SK-N-SH treated with all-trans-retinoic acid at 6 μM for 48 hours (cell line): Measurements from ENCODE around the gene YARS2.

ENCODE experiments used
- ATAC-seq: fragments of 200-7000 bp; cut with Tn5 transposase; 3 replicates; pipeline ENCODE4 v1.9.1; 2020; ENCODE audit warnings: mild to moderate bottlenecking, moderate library complexity
- ARNTL ChIP-seq: fragments of 450-650 bp; formaldehyde crosslinking; IDR thresholded peaks from 2 replicates; pipeline ENCODE4 v1.5.0; 2020; ENCODE audit warnings: low read depth, mild to moderate bottlenecking, moderate library complexity, borderline replicate concordance
- BACH2 ChIP-seq: fragments of 250-450 bp; sonication (Bioruptor Pico); IDR thresholded peaks from 2 replicates; pipeline ENCODE4 v1.9.0; 2021; ENCODE audit warnings: mild to moderate bottlenecking, borderline replicate concordance
- CREB5 ChIP-seq: fragments of 250-450 bp; sonication (Bioruptor Pico); IDR thresholded peaks from 2 replicates; pipeline ENCODE4 v1.5.1; 2020; ENCODE audit warnings: low read depth, mild to moderate bottlenecking, moderate library complexity
- CSDC2 ChIP-seq: fragments of 250-450 bp; sonication (Bioruptor Pico); IDR thresholded peaks from 2 replicates; pipeline ENCODE4 v1.5.0; 2020; ENCODE audit warnings: mild to moderate bottlenecking, moderate library complexity
- CSRNP3 ChIP-seq: fragments of 250-450 bp; sonication (Bioruptor Pico); IDR thresholded peaks from 2 replicates; pipeline ENCODE4 v1.5.1; 2021; ENCODE audit warnings: mild to moderate bottlenecking, moderate library complexity
- ESRRG ChIP-seq: fragments of 250-450 bp; sonication (Bioruptor Pico); IDR thresholded peaks from 2 replicates; pipeline ENCODE4 v1.6.1; 2021; ENCODE audit warnings: mild to moderate bottlenecking
- GLIS3 ChIP-seq: fragments of 250-450 bp; sonication (Bioruptor Pico); IDR thresholded peaks from 2 replicates; pipeline ENCODE4 v1.5.0; 2020; ENCODE audit warnings: mild to moderate bottlenecking, moderate library complexity
- ISL1 ChIP-seq: fragments of 250-450 bp; sonication (Bioruptor Pico); IDR thresholded peaks from 2 replicates; pipeline ENCODE4 v2.1.2; 2022; ENCODE audit warnings: mild to moderate bottlenecking, moderate library complexity
- PATZ1 ChIP-seq: fragments of 250-450 bp; sonication (Bioruptor Pico); IDR thresholded peaks from 2 replicates; pipeline ENCODE4 v1.8.0; 2020; ENCODE audit warnings: mild to moderate bottlenecking, moderate library complexity, borderline replicate concordance
- POU6F1 ChIP-seq: fragments of 250-450 bp; sonication (Bioruptor Pico); IDR thresholded peaks from 2 replicates; pipeline ENCODE4 v1.8.0; 2021; ENCODE audit warnings: low read depth, mild to moderate bottlenecking, moderate library complexity, borderline replicate concordance
- PPARA ChIP-seq: fragments of 250-450 bp; sonication (Bioruptor Pico); IDR thresholded peaks from 2 replicates; pipeline ENCODE4 v1.5.0; 2020; ENCODE audit warnings: mild to moderate bottlenecking, borderline replicate concordance
- RARB ChIP-seq: fragments of 250-450 bp; sonication (Bioruptor Pico); IDR thresholded peaks from 2 replicates; pipeline ENCODE4 v1.8.0; 2021; ENCODE audit warnings: mild to moderate bottlenecking, moderate library complexity
- SNAI2 ChIP-seq: fragments of 250-450 bp; sonication (Bioruptor Pico); IDR thresholded peaks from 2 replicates; pipeline ENCODE4 v1.5.0; 2020; ENCODE audit warnings: mild to moderate bottlenecking, moderate library complexity
- TCF4 ChIP-seq: fragments of 250-450 bp; sonication (Bioruptor Pico); IDR thresholded peaks from 2 replicates; pipeline ENCODE4 v1.8.0; 2021; ENCODE audit warnings: mild to moderate bottlenecking, moderate library complexity, borderline replicate concordance
- TOX ChIP-seq: fragments of 250-450 bp; sonication (Bioruptor Pico); IDR thresholded peaks from 2 replicates; pipeline ENCODE4 v1.8.0; 2021; ENCODE audit warnings: mild to moderate bottlenecking, moderate library complexity, borderline replicate concordance
- TSHZ2 ChIP-seq: fragments of 250-450 bp; sonication (Bioruptor Pico); IDR thresholded peaks from 2 replicates; pipeline ENCODE4 v1.5.0; 2020; ENCODE audit warnings: mild to moderate bottlenecking, moderate library complexity
- ZC3H10 ChIP-seq: fragments of 250-450 bp; sonication (Bioruptor Pico); IDR thresholded peaks from 2 replicates; pipeline ENCODE4 v1.5.1; 2021; ENCODE audit warnings: mild to moderate bottlenecking, moderate library complexity
- ZFP3 ChIP-seq: fragments of 250-450 bp; sonication (Bioruptor Pico); IDR thresholded peaks from 2 replicates; pipeline ENCODE4 v1.5.0; 2020; ENCODE audit warnings: mild to moderate bottlenecking, moderate library complexity
- ZFP30 ChIP-seq: fragments of 450-650 bp; formaldehyde crosslinking; IDR thresholded peaks from 2 replicates; pipeline ENCODE4 v1.5.0; 2022; ENCODE audit warnings: mild to moderate bottlenecking, moderate library complexity
- ZNF565 ChIP-seq: fragments of 450-650 bp; formaldehyde crosslinking; conservative IDR thresholded peaks from 2 replicates; pipeline ENCODE4 v1.5.0; 2020; ENCODE audit warnings: low read depth, mild to moderate bottlenecking, moderate library complexity
- ZNF70 ChIP-seq: fragments of 450-650 bp; formaldehyde crosslinking; IDR thresholded peaks from 2 replicates; pipeline ENCODE4 v1.5.0; 2020; ENCODE audit warnings: mild to moderate bottlenecking, moderate library complexity
- ZNF8 ChIP-seq: fragments of 450-650 bp; formaldehyde crosslinking; IDR thresholded peaks from 2 replicates; pipeline ENCODE4 v1.5.0; 2020; ENCODE audit warnings: mild to moderate bottlenecking, moderate library complexity

The YARS2 gene

DNA sequence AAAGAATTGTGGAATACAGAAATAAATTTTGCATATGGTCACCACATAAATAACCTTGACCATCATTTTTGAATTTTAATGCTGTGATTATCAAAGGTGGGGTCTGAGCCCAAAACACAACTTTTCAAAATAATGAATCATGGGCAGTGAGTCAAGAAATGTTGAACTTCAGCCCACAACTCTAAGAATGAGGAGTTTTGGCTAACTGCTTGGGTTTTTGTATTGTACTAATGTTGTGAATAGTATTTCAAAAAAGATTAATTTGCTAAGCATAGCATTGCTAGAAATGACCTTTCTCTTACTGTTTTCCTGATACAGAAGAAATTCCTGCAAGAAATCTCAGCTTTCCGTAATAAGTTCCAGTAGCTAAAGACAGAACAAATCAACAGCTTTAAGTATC is 24.4 kb upstream of the YARS2 start:
- no peak for ATAC-seq
- TF ChIP-seq CSDC2 (CRISPR knock-in tag) = no peak
- TF ChIP-seq ISL1 (CRISPR knock-in tag) = no peak
- TF ChIP-seq ARNTL (CRISPR knock-in tag) = no peak
- TF ChIP-seq ZC3H10 (CRISPR knock-in tag) = no peak
- no peak for TF ChIP-seq ZFP3
- no peak for TF ChIP-seq CREB5 (CRISPR knock-in tag)
- TF ChIP-seq BACH2 (CRISPR knock-in tag) = no peak
- no peak for TF ChIP-seq GLIS3 (CRISPR knock-in tag)
- no peak for TF ChIP-seq CSRNP3
- no peak for TF ChIP-seq TCF4 (CRISPR knock-in tag)
- TF ChIP-seq RARB (CRISPR knock-in tag) = no peak
- TF ChIP-seq, all 23 proteins: peak for 0

DNA sequence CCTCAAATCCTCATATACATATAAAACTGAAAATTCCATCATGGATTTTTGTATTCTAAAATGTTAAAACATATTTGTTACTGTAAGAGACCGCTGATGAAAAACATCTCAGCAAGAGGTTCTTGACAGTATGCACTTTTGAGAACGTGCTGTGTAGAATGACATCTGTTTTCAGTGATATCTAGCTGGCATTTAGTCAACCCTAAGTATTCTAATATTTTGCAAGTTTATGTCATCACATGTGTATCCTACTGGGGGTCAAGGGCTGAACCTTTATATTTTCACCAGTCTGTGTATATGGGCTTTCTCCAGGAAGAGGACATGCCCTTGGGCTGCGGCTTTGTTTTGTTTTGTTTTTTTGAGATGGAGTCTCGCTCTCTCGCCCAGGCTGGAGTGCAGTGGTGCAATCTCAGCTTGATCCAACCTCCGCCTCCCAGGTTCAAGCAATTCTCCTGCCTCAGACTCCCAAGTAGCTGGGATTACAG is 22.0 kb upstream of the YARS2 start:
- TF ChIP-seq ZFP30 (CRISPR knock-in tag) (no peak), ZC3H10 (CRISPR knock-in tag) (no peak), BACH2 (CRISPR knock-in tag) (no peak), ISL1 (CRISPR knock-in tag) (no peak), SNAI2 (CRISPR knock-in tag) (no peak), PPARA (CRISPR knock-in tag) (no peak)
- no peak for ATAC-seq

DNA sequence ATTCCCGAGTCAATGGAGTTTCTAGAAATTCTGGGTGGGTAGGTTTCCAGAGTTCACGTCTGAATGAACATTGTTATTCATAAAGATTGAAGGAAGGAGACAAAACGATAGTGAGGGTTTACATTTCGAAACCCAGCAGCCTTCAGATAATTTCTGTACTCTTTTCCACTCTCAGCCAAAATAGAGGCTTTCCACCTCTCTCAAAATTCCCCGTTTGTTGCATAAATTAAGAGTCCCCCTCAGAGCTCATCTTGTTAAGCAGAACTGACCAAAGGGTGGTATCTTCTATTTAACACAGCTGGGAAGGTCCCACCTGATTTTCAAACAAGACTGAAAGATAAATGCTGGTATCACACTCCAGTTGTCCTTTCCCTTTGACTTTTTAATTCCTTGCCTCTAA is 21.5 kb upstream of the YARS2 start:
- no peak for ATAC-seq
- TF ChIP-seq BACH2 (CRISPR knock-in tag) = no peak
- no peak for TF ChIP-seq ZNF565 (CRISPR knock-in tag)
- TF ChIP-seq GLIS3 (CRISPR knock-in tag) = no peak
- TF ChIP-seq CREB5 (CRISPR knock-in tag) = no peak
- no peak for TF ChIP-seq ZNF8 (CRISPR knock-in tag)
- TF ChIP-seq CSRNP3 = no peak
- TF ChIP-seq RARB (CRISPR knock-in tag) = no peak
- TF ChIP-seq, all 23 proteins: peak for 0

GRCh38 chr12:32776258-32776657 is 20.6 kb upstream of the YARS2 start:
- no peak for ATAC-seq
- TF ChIP-seq TCF4 (CRISPR knock-in tag) (no peak), TOX (CRISPR knock-in tag) (no peak), POU6F1 (CRISPR knock-in tag) (no peak), TSHZ2 (no peak), CSDC2 (CRISPR knock-in tag) (no peak), CSRNP3 (no peak), PATZ1 (CRISPR knock-in tag) (no peak), ZFP30 (CRISPR knock-in tag) (no peak), SNAI2 (CRISPR knock-in tag) (no peak), ZNF70 (CRISPR knock-in tag) (no peak), ESRRG (CRISPR knock-in tag) (no peak), ZC3H10 (CRISPR knock-in tag) (no peak)
